ENCODE measurements around the gene TSFM. TPM values are rescaled to one million over a fixed set of nuclear protein-coding genes. Genes with fewer than 3 reads are reported as not detected.

Gene TSFM
- total and polyA plus RNA-seq, 9 of the 15 experiments (the other 6 are each of a cell fraction or from before 2014, with no cell fraction given), result 44.6 to 198 (median 60.2) TPM

DNA sequence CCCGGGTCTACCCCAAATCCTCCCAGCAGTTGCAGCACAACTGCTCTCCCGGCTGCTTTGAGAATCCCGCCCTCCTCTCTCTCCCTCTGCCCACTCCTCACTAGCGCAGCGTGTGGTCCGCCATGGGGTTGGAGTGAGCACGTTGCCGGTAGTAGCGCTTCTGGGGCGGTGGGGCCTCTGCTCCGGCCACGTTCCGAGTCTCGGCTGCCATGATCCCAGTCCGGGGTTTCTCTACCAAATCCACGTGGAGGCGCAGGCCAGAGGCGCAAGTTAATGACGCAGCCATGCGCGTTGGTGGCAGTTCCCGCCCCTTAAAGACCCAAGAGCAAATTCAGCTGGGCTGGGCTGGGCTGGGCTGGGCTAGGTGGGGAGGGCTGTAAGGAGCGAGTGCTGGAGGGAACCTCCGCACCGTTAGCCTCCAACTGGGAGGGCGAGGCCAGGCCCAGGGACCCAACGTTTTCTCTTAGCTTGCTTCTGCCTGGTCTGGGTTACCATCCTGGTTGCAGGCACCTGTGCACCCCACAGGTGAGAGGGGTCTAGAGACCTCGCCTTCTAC lies 10.6 kb upstream of the TSFM start, which contains the start of gene METTL1:
TSS of gene METTL1 (minus strand) at position 233 of the 556 bp plus-strand sequence. CDS start at position 211, 22 bp downstream.
- H3K27me3 ChIP-seq (ENCODE audit: control insufficient read depth in 2 of 2, insufficient read depth in 2 of 2, low read length in 2 of 2), result no peaks in the 10 kb centered on the region
- H3K4me2 ChIP-seq (ENCODE audit: insufficient read depth, low read length), result peak within 1 kb of the TSS; percentile 99
- no peaks in the 10 kb centered on the region for H3K9me3 ChIP-seq (replicated peaks; ENCODE audit: control insufficient read depth, insufficient read depth, low read depth, low read length)
- peaks cover 21 to 28% of the 10 kb centered on the region in 2 experiments for H3K4me1 ChIP-seq (replicated peaks in 1 of 2; ENCODE audit: control insufficient read depth in 2 of 2, insufficient read depth in 2 of 2, low read length in 2 of 2)
- peak; percentile 97 for FAIRE-seq
- peak; percentile 84 to 99 (median 90) for DNase-seq (ENCODE audit: extremely low read depth in 1 of 4, low spot score in 3 of 4)
- H3K79me2 ChIP-seq (ENCODE audit: control insufficient read depth, insufficient read depth, low read length), result peaks cover 27% of the 10 kb centered on the region
- under 1% methylated on average over 27 of the region's 28 CpGs for WGBS (ENCODE audit: insufficient coverage, low coverage, missing lambda C conversion rate)
- peak within 1 kb of the TSS; percentile 98 for H2AFZ ChIP-seq (ENCODE audit: low read depth, low read length)
- in situ Hi-C loops (cut with MboI) (no loop called here), intact Hi-C loops (cut with micrococcal nuclease) (loop anchor here (2.0 kb wide), 1 partner anchor 19 kb away; the partner anchor contains the start of gene CDK4)
- peak; percentile 95 for ATAC-seq
- H3K36me3 ChIP-seq (ENCODE audit: control insufficient read depth, insufficient read depth, low read length), result peaks cover 45% of the 10 kb centered on the region
- H3K9ac ChIP-seq (ENCODE audit: insufficient read depth in 1 of 2, low read depth in 2 of 2, low read length in 2 of 2), result peak within 1 kb of the TSS; percentile 91 to 100
- H4K20me1 ChIP-seq (replicated peaks; ENCODE audit: control insufficient read depth, insufficient read depth, low read length), result no peaks in the 10 kb centered on the region
- H3K4me3 ChIP-seq, result peak within 1 kb of the TSS; percentile 71
- no TSS peak for BruUV-seq (replicated peaks)
- ChIA-PET POLR2A (interaction anchor here (0.6 to 1.6 kb wide), 13 partner anchors 8 to 220 kb away, joined by 3 to 11 read pairs (median 5); partner anchors contain the start of genes CDK4, TSFM and TSPAN31), CTCF (ENCODE audit: low intra/inter-chr PET ratio) (interaction anchor here (0.6 kb wide), 1 partner anchor 9 kb away, joined by 3 read pairs; no protein-coding TSS in a partner anchor)
- no peaks in the 10 kb centered on the region for H3K9me1 ChIP-seq (ENCODE audit: control insufficient read depth, insufficient read depth, low read length)
- H3K27ac ChIP-seq (ENCODE audit: extremely low read depth, low read depth, low read length), result peak within 1 kb of the TSS; percentile 93
- TF ChIP-seq HDAC3 (IDR thresholded peaks at IDR 0.05; ENCODE audit: borderline replicate concordance, partially characterized antibody), result peak; percentile 71
- no peak for TF ChIP-seq ZNF324 (CRISPR knock-in tag; IDR thresholded peaks at IDR 0.05)
- TF ChIP-seq, protein P1, sequence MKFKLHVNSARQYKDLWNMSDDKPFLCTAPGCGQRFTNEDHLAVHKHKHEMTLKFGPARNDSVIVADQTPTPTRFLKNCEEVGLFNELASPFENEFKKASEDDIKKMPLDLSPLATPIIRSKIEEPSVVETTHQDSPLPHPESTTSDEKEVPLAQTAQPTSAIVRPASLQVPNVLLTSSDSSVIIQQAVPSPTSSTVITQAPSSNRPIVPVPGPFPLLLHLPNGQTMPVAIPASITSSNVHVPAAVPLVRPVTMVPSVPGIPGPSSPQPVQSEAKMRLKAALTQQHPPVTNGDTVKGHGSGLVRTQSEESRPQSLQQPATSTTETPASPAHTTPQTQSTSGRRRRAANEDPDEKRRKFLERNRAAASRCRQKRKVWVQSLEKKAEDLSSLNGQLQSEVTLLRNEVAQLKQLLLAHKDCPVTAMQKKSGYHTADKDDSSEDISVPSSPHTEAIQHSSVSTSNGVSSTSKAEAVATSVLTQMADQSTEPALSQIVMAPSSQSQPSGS (CRISPR knock-in tag; IDR thresholded peaks at IDR 0.05), result peak; percentile 94
- TF ChIP-seq, protein P2, sequence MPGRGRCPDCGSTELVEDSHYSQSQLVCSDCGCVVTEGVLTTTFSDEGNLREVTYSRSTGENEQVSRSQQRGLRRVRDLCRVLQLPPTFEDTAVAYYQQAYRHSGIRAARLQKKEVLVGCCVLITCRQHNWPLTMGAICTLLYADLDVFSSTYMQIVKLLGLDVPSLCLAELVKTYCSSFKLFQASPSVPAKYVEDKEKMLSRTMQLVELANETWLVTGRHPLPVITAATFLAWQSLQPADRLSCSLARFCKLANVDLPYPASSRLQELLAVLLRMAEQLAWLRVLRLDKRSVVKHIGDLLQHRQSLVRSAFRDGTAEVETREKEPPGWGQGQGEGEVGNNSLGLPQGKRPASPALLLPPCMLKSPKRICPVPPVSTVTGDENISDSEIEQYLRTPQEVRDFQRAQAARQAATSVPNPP (IDR thresholded peaks at IDR 0.05; ENCODE audit: borderline replicate concordance, insufficient read depth, insufficient read length), result no peak
- peak; percentile 41 for TF ChIP-seq NR2C1 (IDR thresholded peaks at IDR 0.05)
- no peak for TF ChIP-seq NR2C1 (tag; IDR thresholded peaks at IDR 0.05)
- TF ChIP-seq MAFG (tag; conservative IDR thresholded peaks at IDR 0.05), result no peak
- no peak for TF ChIP-seq NFE2L1 (tag; IDR thresholded peaks at IDR 0.05; ENCODE audit: borderline replicate concordance, low read depth)
- TF ChIP-seq ILK (tag; IDR thresholded peaks at IDR 0.05; ENCODE audit: borderline replicate concordance, low read depth), result no peak
- no peak for TF ChIP-seq CBFB (CRISPR knock-in tag; IDR thresholded peaks at IDR 0.05)
- no peak for TF ChIP-seq BMI1 (IDR thresholded peaks at IDR 0.05; ENCODE audit: low read length)
- no peak for TF ChIP-seq ZNF24 (IDR thresholded peaks at IDR 0.05)
- no peak for TF ChIP-seq TRIM24 (IDR thresholded peaks at IDR 0.05)
- no peak for TF ChIP-seq GATAD2B (IDR thresholded peaks at IDR 0.05; ENCODE audit: borderline replicate concordance)
- no peak for TF ChIP-seq ZNF140 (CRISPR knock-in tag; IDR thresholded peaks at IDR 0.05)
- TF ChIP-seq ZNF696 (CRISPR knock-in tag; conservative IDR thresholded peaks at IDR 0.05), result no peak
- TF ChIP-seq ZNF766 (CRISPR knock-in tag; conservative IDR thresholded peaks at IDR 0.05), result no peak
- TF ChIP-seq, protein P3, sequence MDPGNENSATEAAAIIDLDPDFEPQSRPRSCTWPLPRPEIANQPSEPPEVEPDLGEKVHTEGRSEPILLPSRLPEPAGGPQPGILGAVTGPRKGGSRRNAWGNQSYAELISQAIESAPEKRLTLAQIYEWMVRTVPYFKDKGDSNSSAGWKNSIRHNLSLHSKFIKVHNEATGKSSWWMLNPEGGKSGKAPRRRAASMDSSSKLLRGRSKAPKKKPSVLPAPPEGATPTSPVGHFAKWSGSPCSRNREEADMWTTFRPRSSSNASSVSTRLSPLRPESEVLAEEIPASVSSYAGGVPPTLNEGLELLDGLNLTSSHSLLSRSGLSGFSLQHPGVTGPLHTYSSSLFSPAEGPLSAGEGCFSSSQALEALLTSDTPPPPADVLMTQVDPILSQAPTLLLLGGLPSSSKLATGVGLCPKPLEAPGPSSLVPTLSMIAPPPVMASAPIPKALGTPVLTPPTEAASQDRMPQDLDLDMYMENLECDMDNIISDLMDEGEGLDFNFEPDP (CRISPR knock-in tag; IDR thresholded peaks at IDR 0.05), result no peak
- TF ChIP-seq ZNF586 (CRISPR knock-in tag; conservative IDR thresholded peaks at IDR 0.05), result no peak
- no peak for TF ChIP-seq ETS2 (tag; IDR thresholded peaks at IDR 0.05; ENCODE audit: borderline replicate concordance, poor library complexity, severe bottlenecking)
- TF ChIP-seq ZNF551 (CRISPR knock-in tag; IDR thresholded peaks at IDR 0.05), result no peak

Measured in K562 (cell line).